HG02642 (cell line): ENCODE results near the gene CFAP300.

ENCODE experiments used
- ATAC-seq: cut with Tn5 transposase; IDR thresholded peaks from one replicate; pipeline ENCODE4 v1.9.1; 2021; ENCODE audit warnings: mild to moderate bottlenecking; ENCODE audit not compliant: unreplicated experiment, poor library complexity

The CFAP300 gene

GRCh38 chr11:102119997-102120396 is 72.8 kb downstream of the CFAP300 start:
- ATAC-seq, result no peak

- ATAC-seq, result no peak
Measured at GRCh38 chr11:102120437-102120973, 73.3 kb downstream of the CFAP300 start.

GRCh38 chr11:102121329-102121728 is 74.1 kb downstream of the CFAP300 start:
- ATAC-seq, result no peak
